H9 (cell line): ENCODE data around the gene ADAMTS2. TPM values are rescaled to one million over a fixed set of nuclear protein-coding genes. Genes with fewer than 3 reads are reported as not detected.

Source experiments
- DNase-seq: peaks from one replicate; pipeline ENCODE4 v3.0.0-alpha.2; 2017
- H2AFZ ChIP-seq: one replicate; pipeline ENCODE4 v1.6.1; 2013; ENCODE audit warnings: mild to moderate bottlenecking, low read length, control low read depth, moderate library complexity
- H2AK5ac ChIP-seq: 2 replicates; pipeline ENCODE4 v1.6.1; 2013; ENCODE audit warnings: low read length, control low read depth, mixed read lengths; ENCODE audit not compliant: insufficient read length
- H2BK120ac ChIP-seq: one replicate; pipeline ENCODE4 v1.6.1; 2013; ENCODE audit warnings: low read depth, mild to moderate bottlenecking, low read length, control low read depth, inconsistent platforms; ENCODE audit not compliant: poor library complexity, severe bottlenecking
- H2BK12ac ChIP-seq: 2 replicates; pipeline ENCODE4 v1.6.1; 2013; ENCODE audit warnings: low read length, control low read depth, mixed read lengths, low read depth; ENCODE audit not compliant: insufficient read length
- H2BK15ac ChIP-seq: 2 replicates; pipeline ENCODE4 v1.6.1; 2013; ENCODE audit warnings: low read depth, low read length, control low read depth
- H2BK20ac ChIP-seq: one replicate; pipeline ENCODE4 v1.6.1; 2013; ENCODE audit warnings: low read depth, mild to moderate bottlenecking, low read length, control low read depth, inconsistent platforms; ENCODE audit not compliant: poor library complexity, severe bottlenecking
- H2BK5ac ChIP-seq: 2 replicates; pipeline ENCODE4 v1.6.1; 2013; ENCODE audit warnings: low read length, control low read depth, mixed read lengths; ENCODE audit not compliant: insufficient read length
- H3K14ac ChIP-seq: 2 replicates; pipeline ENCODE4 v1.6.1; 2013; ENCODE audit warnings: low read length, control low read depth; ENCODE audit not compliant: insufficient read depth
- H3K18ac ChIP-seq: 2 replicates; pipeline ENCODE4 v1.6.1; 2013; ENCODE audit warnings: low read depth, mild to moderate bottlenecking, mixed read lengths, low read length, control low read depth; ENCODE audit not compliant: insufficient read length
- H3K23ac ChIP-seq: 2 replicates; pipeline ENCODE4 v1.6.1; 2013; ENCODE audit warnings: low read length, control low read depth, mixed read lengths, low read depth; ENCODE audit not compliant: insufficient read length
- H3K23me2 ChIP-seq: 2 replicates; pipeline ENCODE4 v1.6.1; 2013; ENCODE audit warnings: low read depth, mild to moderate bottlenecking, mixed read lengths, low read length, control low read depth; ENCODE audit not compliant: insufficient read length, poor library complexity, severe bottlenecking
- H3K27ac ChIP-seq: 2 replicates; pipeline ENCODE4 v1.5.1; 2013; ENCODE audit warnings: low read length, control low read depth, mixed read lengths, low read depth; ENCODE audit not compliant: insufficient read length
- H3K27me3 ChIP-seq: 2 replicates; pipeline ENCODE4 v1.6.1; 2013; ENCODE audit warnings: low read length, control low read depth, inconsistent platforms; ENCODE audit not compliant: insufficient read depth
- H3K4ac ChIP-seq: 2 replicates; pipeline ENCODE4 v1.6.1; 2013; ENCODE audit warnings: low read depth, mild to moderate bottlenecking, control low read depth, inconsistent platforms, low read length, moderate library complexity
- H3K4me1 ChIP-seq: 2 replicates; pipeline ENCODE4 v1.6.1; 2013; ENCODE audit warnings: low read length, control low read depth, inconsistent platforms; ENCODE audit not compliant: insufficient read depth
- H3K4me2 ChIP-seq: 2 replicates; pipeline ENCODE4 v1.6.1; 2013; ENCODE audit warnings: low read length, control low read depth, mixed read lengths; ENCODE audit not compliant: insufficient read length, insufficient read depth
- H3K56ac ChIP-seq: 2 replicates; pipeline ENCODE4 v1.6.1; 2013; ENCODE audit warnings: low read depth, mild to moderate bottlenecking, mixed read lengths, low read length, control low read depth; ENCODE audit not compliant: insufficient read length
- H3K79me1 ChIP-seq: 2 replicates; pipeline ENCODE4 v1.6.1; 2013; ENCODE audit warnings: low read depth, mild to moderate bottlenecking, moderate library complexity, low read length, control low read depth, inconsistent platforms; ENCODE audit not compliant: insufficient read depth, poor library complexity, severe bottlenecking
- H3K79me2 ChIP-seq: 2 replicates; pipeline ENCODE4 v1.6.1; 2013; ENCODE audit warnings: low read length, control low read depth, inconsistent platforms; ENCODE audit not compliant: insufficient read depth
- H3K9ac ChIP-seq: 2 replicates; pipeline ENCODE4 v1.6.1; 2013; ENCODE audit warnings: low read length, control low read depth, mixed read lengths; ENCODE audit not compliant: insufficient read length; ENCODE audit errors: extremely low read depth
- H3K9me3 ChIP-seq: one replicate; pipeline ENCODE4 v1.6.1; 2013; ENCODE audit warnings: low read depth, low read length, inconsistent platforms; ENCODE audit not compliant: control insufficient read depth
- H3T11ph ChIP-seq: one replicate; pipeline ENCODE4 v1.6.1; 2013; ENCODE audit warnings: mild to moderate bottlenecking, low read length, control low read depth, inconsistent platforms
- H4K20me1 ChIP-seq: one replicate; pipeline ENCODE4 v1.6.1; 2013; ENCODE audit not compliant: control insufficient read depth, insufficient read length, insufficient read depth
- H4K5ac ChIP-seq: 2 replicates; pipeline ENCODE4 v1.6.1; 2013; ENCODE audit warnings: low read depth, mild to moderate bottlenecking, mixed read lengths, low read length, control low read depth; ENCODE audit not compliant: insufficient read length
- H4K8ac ChIP-seq: replicated peaks from 2 replicates; pipeline ENCODE4 v1.6.1; 2013; ENCODE audit warnings: low read length, control low read depth, mixed read lengths, low read depth; ENCODE audit not compliant: insufficient read length
- H4K91ac ChIP-seq: 2 replicates; pipeline ENCODE4 v1.6.1; 2013; ENCODE audit warnings: low read depth, mild to moderate bottlenecking, moderate library complexity, mixed read lengths, low read length, control low read depth; ENCODE audit not compliant: insufficient read length
- H3K27ac Mint-ChIP-seq, 3 experiments: 2 replicates in 2 of 3; 3 replicates in 1 of 3; pipeline ENCODE4 v1.8.0; 2020 to 2021; ENCODE audit warnings: mixed read lengths in 3 of 3, mild to moderate bottlenecking in 1 of 3, moderate library complexity in 1 of 3
- H3K27me3 Mint-ChIP-seq: 2 replicates; pipeline ENCODE4 v1.8.0; 2021; ENCODE audit warnings: low read depth, mild to moderate bottlenecking, moderate library complexity, mixed read lengths
- H3K36me3 Mint-ChIP-seq, 3 experiments: 2 replicates in 2 of 3; 3 replicates in 1 of 3; pipeline ENCODE4 v1.8.0; 2020 to 2021; ENCODE audit warnings: low read depth in 3 of 3, mixed read lengths in 3 of 3; ENCODE audit not compliant: insufficient read depth in 1 of 3
- H3K4me1 Mint-ChIP-seq, 2 experiments: 2 replicates each; pipeline ENCODE4 v1.8.0; 2020; ENCODE audit warnings: mixed read lengths in 2 of 2
- H3K4me3 Mint-ChIP-seq, 2 experiments: 2 replicates in 1 of 2; 3 replicates in 1 of 2; pipeline ENCODE4 v1.8.0; 2020 to 2021; ENCODE audit warnings: mild to moderate bottlenecking in 2 of 2, mixed read lengths in 2 of 2, moderate library complexity in 1 of 2
- H3K9me3 Mint-ChIP-seq, 2 experiments: 2 replicates in 1 of 2; 3 replicates in 1 of 2; pipeline ENCODE4 v1.8.0; 2020; ENCODE audit warnings: mild to moderate bottlenecking in 2 of 2, mixed read lengths in 2 of 2, moderate library complexity in 1 of 2
- CTCF ChIP-seq: fragments of 200-600 bp; sonication (generic); conservative IDR thresholded peaks from 3 replicates; pipeline ENCODE4 v1.8.0; 2021; ENCODE audit warnings: antibody characterized with exemption, mild to moderate bottlenecking
- WGBS: extraction: QIAGEN DNeasy Blood & Tissue Kit; methylation state at CpG from one replicate; pipeline ENCODE4 v1.1.7; 2013; ENCODE audit warnings: missing lambda C conversion rate, low lambda C conversion rate, mixed read lengths; ENCODE audit not compliant: insufficient read length; ENCODE audit errors: extremely low coverage; 5-methylcytosine and 5-hydroxymethylcytosine counted together
- total RNA-seq: library from RNA; stranded (reverse); gene quantifications from 2 replicates; pipeline ENCODE4 v1.2.1, GENCODE V29; 2021

ADAMTS2 gene
- total RNA-seq, 1 experiment from 2014 or later, result 5.4 TPM

- no peak overlapping the region for H3K4ac ChIP-seq
- no peaks in the 10 kb centered on the region for H3K79me2 ChIP-seq
- no peak overlapping the region for H3T11ph ChIP-seq
- no peaks in the 10 kb centered on the region for H3K27me3 ChIP-seq
- H3K56ac ChIP-seq, result no peak overlapping the region
- no peak overlapping the region for H3K18ac ChIP-seq
- H3K9ac ChIP-seq, result no peak overlapping the region
- no peak overlapping the region for H4K91ac ChIP-seq
- H3K4me1 Mint-ChIP-seq, result peaks cover 2 to 17% of the 10 kb centered on the region in 2 experiments; a peak in 3 of 4 replicates
- H2AK5ac ChIP-seq, result no peak overlapping the region
- no peaks in the 10 kb centered on the region for H4K20me1 ChIP-seq
- H2BK15ac ChIP-seq, result no peak overlapping the region
- H2AFZ ChIP-seq, result no peak overlapping the region
- no peaks in the 10 kb centered on the region for H3K79me1 ChIP-seq
- no peaks in the 10 kb centered on the region for H3K9me3 ChIP-seq
- H3K23me2 ChIP-seq, result peaks cover 2% of the 10 kb centered on the region
- no peak overlapping the region for H3K4me3 Mint-ChIP-seq
- peaks cover 9 to 10% of the 10 kb centered on the region in 2 experiments; a peak in 4 of 5 replicates for H3K9me3 Mint-ChIP-seq
- no peak overlapping the region for H3K27ac ChIP-seq
- no peak overlapping the region for H4K5ac ChIP-seq
- no peak overlapping the region; a peak in 1 of 7 replicates for H3K27ac Mint-ChIP-seq
- peaks cover 0 to 5% (median 0%) of the 10 kb centered on the region in 3 experiments; a peak in 3 of 7 replicates for H3K36me3 Mint-ChIP-seq
- no peak overlapping the region for H2BK20ac ChIP-seq
- no peak for DNase-seq
- H3K23ac ChIP-seq, result no peak overlapping the region
- peak overlapping the region; percentile 27; the same call in 1 of the 2 replicates for H3K14ac ChIP-seq
- no peaks in the 10 kb centered on the region for H3K4me1 ChIP-seq
- no peaks in the 10 kb centered on the region; the same call in 1 of the 2 replicates for H3K27me3 Mint-ChIP-seq
- no peak for TF ChIP-seq CTCF
- no CpG with 5 or more reads among the region's 31 CpGs for WGBS
- H4K8ac ChIP-seq, result no peak overlapping the region
- H3K4me2 ChIP-seq, result no peak overlapping the region
- H2BK120ac ChIP-seq, result no peak overlapping the region
- H2BK12ac ChIP-seq, result no peak overlapping the region
- no peak overlapping the region for H2BK5ac ChIP-seq
Measured at GRCh38 chr5:179313849-179314521, 31.3 kb downstream of the ADAMTS2 start.
